Measurements from ENCODE around the gene EMSY.

DNA sequence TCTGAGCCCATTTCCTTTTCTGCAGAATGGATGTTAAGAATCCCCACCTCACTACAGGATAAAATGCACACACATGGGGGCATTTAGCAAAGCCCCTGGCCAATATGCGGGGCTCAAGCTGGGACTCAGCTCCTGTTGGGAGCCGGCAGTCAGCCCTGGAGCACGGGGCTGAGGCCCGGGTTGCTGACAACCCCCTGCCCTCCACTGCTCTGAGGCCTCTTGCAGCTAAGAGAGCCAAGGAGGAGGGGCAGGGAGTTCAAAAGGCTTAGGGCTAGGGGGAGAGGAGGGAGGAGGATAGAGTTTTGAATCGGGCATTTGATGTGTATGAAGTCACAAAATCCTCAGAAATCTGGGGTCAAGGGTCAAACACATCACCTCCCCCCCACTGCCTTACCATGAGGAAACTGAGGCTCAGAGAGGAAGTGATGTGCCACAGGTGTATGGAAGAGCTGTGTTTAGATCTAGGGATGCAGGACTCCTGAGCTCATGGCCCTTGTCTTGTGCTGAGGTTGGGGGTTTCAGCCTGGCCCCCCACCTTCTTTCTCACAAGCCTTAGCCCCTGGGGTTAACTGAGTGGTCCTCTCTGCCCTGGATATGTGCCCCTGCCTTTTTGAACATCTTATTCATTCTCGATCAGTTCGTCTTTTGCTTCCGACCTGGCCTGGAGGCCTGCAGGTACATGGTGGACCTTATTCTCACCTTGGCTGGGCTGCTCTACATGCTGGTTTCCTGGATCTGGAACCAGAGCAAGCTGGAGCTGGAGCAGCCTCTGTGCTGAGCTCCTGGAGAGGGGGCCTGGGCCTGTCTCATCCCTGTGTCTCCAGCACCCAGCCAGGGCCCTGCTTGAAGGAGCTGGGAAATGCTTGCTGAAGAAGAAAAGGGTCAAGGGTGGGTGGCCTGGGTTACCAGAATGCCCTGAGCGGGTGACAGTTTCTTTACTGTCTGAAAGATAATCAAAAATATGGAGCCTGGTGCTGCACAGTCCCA lies 145.4 kb downstream of the EMSY start:
- TF ChIP-seq, protein P1, sequence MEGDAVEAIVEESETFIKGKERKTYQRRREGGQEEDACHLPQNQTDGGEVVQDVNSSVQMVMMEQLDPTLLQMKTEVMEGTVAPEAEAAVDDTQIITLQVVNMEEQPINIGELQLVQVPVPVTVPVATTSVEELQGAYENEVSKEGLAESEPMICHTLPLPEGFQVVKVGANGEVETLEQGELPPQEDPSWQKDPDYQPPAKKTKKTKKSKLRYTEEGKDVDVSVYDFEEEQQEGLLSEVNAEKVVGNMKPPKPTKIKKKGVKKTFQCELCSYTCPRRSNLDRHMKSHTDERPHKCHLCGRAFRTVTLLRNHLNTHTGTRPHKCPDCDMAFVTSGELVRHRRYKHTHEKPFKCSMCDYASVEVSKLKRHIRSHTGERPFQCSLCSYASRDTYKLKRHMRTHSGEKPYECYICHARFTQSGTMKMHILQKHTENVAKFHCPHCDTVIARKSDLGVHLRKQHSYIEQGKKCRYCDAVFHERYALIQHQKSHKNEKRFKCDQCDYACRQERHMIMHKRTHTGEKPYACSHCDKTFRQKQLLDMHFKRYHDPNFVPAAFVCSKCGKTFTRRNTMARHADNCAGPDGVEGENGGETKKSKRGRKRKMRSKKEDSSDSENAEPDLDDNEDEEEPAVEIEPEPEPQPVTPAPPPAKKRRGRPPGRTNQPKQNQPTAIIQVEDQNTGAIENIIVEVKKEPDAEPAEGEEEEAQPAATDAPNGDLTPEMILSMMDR (IDR thresholded peaks at IDR 0.05), result no peak
- no peak for TF ChIP-seq POLR2AphosphoS5 (IDR thresholded peaks at IDR 0.05)
